A549 treated with GW870086 at 1 μM for 4 hours (cell line): ENCODE data around the gene CDK19. TPM values are rescaled to one million over a fixed set of nuclear protein-coding genes. Genes with fewer than 3 reads are reported as not detected.

Experiments used
- total RNA-seq: library from RNA; stranded (reverse); fragments of 200-300 nt; extraction: Qiagen RNA extraction; gene quantifications from 5 replicates; pipeline ENCODE4 v1.2.3, GENCODE V29; 2022; ENCODE audit warnings: low read depth

CDK19 gene
- 3.5 to 5.6 TPM (median 5.1 TPM) in 5 replicates for total RNA-seq

GRCh38 chr6:110815411-110816409, at the start of gene CDK19:
CDK19 (minus strand) TSS chr6:110815469; CDS start chr6:110815136, 333 bp downstream.

Other genes with a start within 250 kb of the CDK19 start
- 158 to 172 TPM (median 161 TPM) in 5 replicates for gene AMD1, start 59.3 kb upstream of the CDK19 start, total RNA-seq
- 94.3 to 119 TPM (median 98.0 TPM) in 5 replicates for gene GTF3C6, start 143.2 kb upstream of the CDK19 start, total RNA-seq
- 27.6 to 39.1 TPM (median 32.8 TPM) in 5 replicates for gene RPF2, start 166.6 kb upstream of the CDK19 start, total RNA-seq